ENCODE results near the gene UGT2A3. TPM values are rescaled to one million over a fixed set of nuclear protein-coding genes. Genes with fewer than 3 reads are reported as not detected.
A peak's percentile ranks its signal among the peaks of the same experiment; 100 is the strongest.

UGT2A3 gene
- total and polyA plus RNA-seq, 2 of the 8 experiments (the other 6 are each of a cell fraction or from before 2014, with no cell fraction given): not detected

DNA sequence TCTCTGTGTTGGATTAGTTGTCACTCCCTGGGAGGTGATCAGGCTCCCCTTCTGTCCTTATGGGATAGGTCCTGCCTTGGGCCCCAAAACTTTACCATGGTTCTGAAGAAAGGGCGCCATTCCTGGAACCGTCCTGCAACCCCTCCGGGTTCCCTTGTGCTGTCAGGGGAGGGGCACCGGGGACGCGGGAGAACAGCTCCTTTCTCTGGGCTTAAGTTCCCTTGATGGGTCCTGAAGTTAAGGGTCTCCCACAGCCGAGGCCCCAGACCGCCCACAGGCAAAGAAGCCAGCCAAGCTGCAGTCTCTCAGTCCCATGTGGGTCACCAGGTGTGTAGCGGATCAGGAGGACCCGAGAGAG lies 44.8 kb downstream of the UGT2A3 start:
- POLR2A ChIA-PET (ENCODE audit: partially characterized antibody): interaction anchor here (1.1 to 3.0 kb wide), 8 partner anchors 9 to 501 kb away, joined by 3 to 15 read pairs (median 4); partner anchors contain the start of gene UGT2A3

More for the DNA sequence above, 44.8 kb downstream of the UGT2A3 start:
- Histone ChIP-seq H3K36me3 (ENCODE audit: control insufficient read depth in 2 of 4, insufficient read depth in 4 of 4, low read length in 3 of 4) (no peaks in the 10 kb centered on the region), H3K4ac (replicated peaks; ENCODE audit: insufficient read length, low read depth, low read length) (peak overlapping the region; percentile 92), H2BK5ac (ENCODE audit: low read depth, low read length) (peak overlapping the region; percentile 99), H3K4me2 (ENCODE audit: insufficient read depth in 1 of 2, low read depth in 2 of 2, low read length in 2 of 2) (peak overlapping the region; percentile 64 to 99), H2BK120ac (replicated peaks; ENCODE audit: low read depth, low read length) (peak overlapping the region; percentile 80), H3K23me2 (ENCODE audit: low read depth, low read length) (peaks cover 6% of the 10 kb centered on the region), H3K27ac (ENCODE audit: low read depth, low read length) (peak overlapping the region; percentile 96), H4K91ac (replicated peaks; ENCODE audit: insufficient read length, low read length) (peak overlapping the region; percentile 93), H3K56ac (replicated peaks; ENCODE audit: insufficient read length, low read depth, low read length) (peak overlapping the region; percentile 92), H2BK20ac (ENCODE audit: low read length) (peak overlapping the region; percentile 91), H2AFZ (ENCODE audit: low read length) (peak overlapping the region; percentile 34; the same call in 1 of the 2 replicates), H3K9ac (replicated peaks in 1 of 4; ENCODE audit: extremely low read depth in 1 of 4, low read depth in 3 of 4, low read length in 3 of 4) (peak overlapping the region in 3 of 4 experiments; percentile 61 to 85 (median 68); a peak in 6 of 7 replicates), H3K27me3 (replicated peaks in 1 of 4; ENCODE audit: control insufficient read depth in 3 of 4, extremely low read depth in 1 of 4, insufficient read depth in 3 of 4, low read length in 3 of 4) (no peaks in the 10 kb centered on the region), H3K79me1 (ENCODE audit: low read depth, low read length) (no peaks in the 10 kb centered on the region), H3K23ac (ENCODE audit: insufficient read length) (no peak overlapping the region), H2BK12ac (ENCODE audit: low read depth, low read length) (peak overlapping the region; percentile 99), H3K4me3 (ENCODE audit: extremely low read depth in 1 of 4, insufficient read depth in 2 of 4, low read depth in 3 of 4, low read length in 4 of 4) (peak overlapping the region; percentile 22 to 48 (median 36); a peak in 5 of 8 replicates), H4K5ac (ENCODE audit: insufficient read length, low read depth, low read length) (peak overlapping the region; percentile 88), H3K79me2 (ENCODE audit: control insufficient read depth in 1 of 2, insufficient read depth in 2 of 2, low read length in 2 of 2) (no peaks in the 10 kb centered on the region), H3K14ac (ENCODE audit: insufficient read length) (no peak overlapping the region), H3K18ac (ENCODE audit: extremely low read depth, low read length) (peak overlapping the region; percentile 98), H3K4me1 (replicated peaks in 1 of 4; ENCODE audit: control insufficient read depth in 3 of 4, insufficient read depth in 4 of 4, low read length in 3 of 4) (peaks cover 16 to 23% (median 20%) of the 10 kb centered on the region in 4 experiments), H3K9me3 (ENCODE audit: insufficient read depth in 2 of 2, low read depth in 1 of 2, low read length in 1 of 2) (no peaks in the 10 kb centered on the region), H2BK15ac (ENCODE audit: low read length) (no peak overlapping the region), H4K8ac (ENCODE audit: extremely low read depth, insufficient read depth, low read length) (peak overlapping the region; percentile 87), H4K20me1 (replicated peaks in 1 of 2; ENCODE audit: control insufficient read depth in 1 of 2, insufficient read depth in 2 of 2, low read length in 2 of 2) (no peaks in the 10 kb centered on the region), H2AK5ac (ENCODE audit: low read depth, low read length) (peak overlapping the region; percentile 95; the same call in 1 of the 2 replicates)
- WGBS, 2 experiments (ENCODE audit: extremely low coverage in 1 of 2, insufficient coverage in 1 of 2, insufficient read length in 1 of 2, insufficient replicate concordance in 2 of 2, low coverage in 1 of 2, low lambda C conversion rate in 2 of 2, missing lambda C conversion rate in 1 of 2): 35% methylated on average over 10 of the region's 10 CpGs; no CpG with 5 or more reads in 1 of the 2 experiments
- TF ChIP-seq PHF8 (conservative IDR thresholded peaks at IDR 0.05; ENCODE audit: low read depth, low read length): peak; percentile 14; the same call in 1 of the 2 replicates
- peak in 1 of 2 experiments; percentile 91; a peak in 1 of 3 replicates for TF ChIP-seq EP300 (IDR thresholded peaks at IDR 0.05; ENCODE audit: borderline replicate concordance in 1 of 2, low read depth in 2 of 2, low read length in 2 of 2)
- TF ChIP-seq RNF2 (IDR thresholded peaks at IDR 0.05; ENCODE audit: borderline replicate concordance, low read depth, low read length, missing control alignments, poor library complexity, severe bottlenecking): no peak
- TF ChIP-seq CTBP2 (IDR thresholded peaks at IDR 0.05; ENCODE audit: borderline replicate concordance, insufficient read depth, insufficient read length, low read length): peak; percentile 58
- TF ChIP-seq, protein P1, sequence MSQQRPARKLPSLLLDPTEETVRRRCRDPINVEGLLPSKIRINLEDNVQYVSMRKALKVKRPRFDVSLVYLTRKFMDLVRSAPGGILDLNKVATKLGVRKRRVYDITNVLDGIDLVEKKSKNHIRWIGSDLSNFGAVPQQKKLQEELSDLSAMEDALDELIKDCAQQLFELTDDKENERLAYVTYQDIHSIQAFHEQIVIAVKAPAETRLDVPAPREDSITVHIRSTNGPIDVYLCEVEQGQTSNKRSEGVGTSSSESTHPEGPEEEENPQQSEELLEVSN (IDR thresholded peaks at IDR 0.05): peak; percentile 27; the same call in 1 of the 2 replicates
- CTCF ChIA-PET (ENCODE audit: partially characterized antibody): interaction anchor here (1.4 to 2.8 kb wide), 4 partner anchors 118 to 409 kb away, joined by 4 to 25 read pairs (median 6); no protein-coding TSS in a partner anchor
- FAIRE-seq (no peak), DNase-seq (ENCODE audit: low read depth in 1 of 2, low spot score in 2 of 2) (peak in 1 of 2 experiments; percentile 55)
